GM12875 (cell line): ENCODE measurements around the gene FN1.
"Not testable (repeated sequence)": the region's sequence is repeated elsewhere in the genome, so short reads cannot be mapped to it uniquely, and the experiment has no call there.

ENCODE experiments used
- H3K4me3 ChIP-seq: one replicate; pipeline ENCODE4 v1.5.1; 2011; ENCODE audit warnings: low read depth, low read length, control low read depth
- TF ChIP-seq, protein P1 (sequence below): IDR thresholded peaks from 2 replicates; pipeline ENCODE4 v1.5.1; 2011; ENCODE audit warnings: low read depth, mild to moderate bottlenecking, control low read depth, inconsistent platforms, low read length, moderate library complexity, borderline replicate concordance; ENCODE audit not compliant: insufficient read depth

FN1 gene

DNA sequence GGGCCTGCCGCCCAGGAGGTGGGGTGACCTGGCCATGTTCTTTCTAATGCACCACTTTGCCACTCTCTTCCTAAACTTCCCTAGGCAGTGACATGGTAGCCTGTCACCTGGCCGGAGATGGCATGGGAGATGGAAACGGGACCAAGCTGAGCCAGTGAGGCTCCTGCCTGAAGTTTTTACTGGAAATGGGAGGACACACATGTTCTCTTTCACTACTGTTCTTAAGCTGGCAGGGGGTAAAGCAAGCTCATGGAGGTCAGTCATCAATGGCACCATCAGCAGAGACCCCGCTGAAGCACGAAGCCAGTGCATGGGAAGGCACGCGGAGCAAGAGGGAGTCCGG lies 73.3 kb downstream of the FN1 start:
- TF ChIP-seq, protein P1, sequence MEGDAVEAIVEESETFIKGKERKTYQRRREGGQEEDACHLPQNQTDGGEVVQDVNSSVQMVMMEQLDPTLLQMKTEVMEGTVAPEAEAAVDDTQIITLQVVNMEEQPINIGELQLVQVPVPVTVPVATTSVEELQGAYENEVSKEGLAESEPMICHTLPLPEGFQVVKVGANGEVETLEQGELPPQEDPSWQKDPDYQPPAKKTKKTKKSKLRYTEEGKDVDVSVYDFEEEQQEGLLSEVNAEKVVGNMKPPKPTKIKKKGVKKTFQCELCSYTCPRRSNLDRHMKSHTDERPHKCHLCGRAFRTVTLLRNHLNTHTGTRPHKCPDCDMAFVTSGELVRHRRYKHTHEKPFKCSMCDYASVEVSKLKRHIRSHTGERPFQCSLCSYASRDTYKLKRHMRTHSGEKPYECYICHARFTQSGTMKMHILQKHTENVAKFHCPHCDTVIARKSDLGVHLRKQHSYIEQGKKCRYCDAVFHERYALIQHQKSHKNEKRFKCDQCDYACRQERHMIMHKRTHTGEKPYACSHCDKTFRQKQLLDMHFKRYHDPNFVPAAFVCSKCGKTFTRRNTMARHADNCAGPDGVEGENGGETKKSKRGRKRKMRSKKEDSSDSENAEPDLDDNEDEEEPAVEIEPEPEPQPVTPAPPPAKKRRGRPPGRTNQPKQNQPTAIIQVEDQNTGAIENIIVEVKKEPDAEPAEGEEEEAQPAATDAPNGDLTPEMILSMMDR = no peak
- no peak overlapping the region for H3K4me3 ChIP-seq

DNA sequence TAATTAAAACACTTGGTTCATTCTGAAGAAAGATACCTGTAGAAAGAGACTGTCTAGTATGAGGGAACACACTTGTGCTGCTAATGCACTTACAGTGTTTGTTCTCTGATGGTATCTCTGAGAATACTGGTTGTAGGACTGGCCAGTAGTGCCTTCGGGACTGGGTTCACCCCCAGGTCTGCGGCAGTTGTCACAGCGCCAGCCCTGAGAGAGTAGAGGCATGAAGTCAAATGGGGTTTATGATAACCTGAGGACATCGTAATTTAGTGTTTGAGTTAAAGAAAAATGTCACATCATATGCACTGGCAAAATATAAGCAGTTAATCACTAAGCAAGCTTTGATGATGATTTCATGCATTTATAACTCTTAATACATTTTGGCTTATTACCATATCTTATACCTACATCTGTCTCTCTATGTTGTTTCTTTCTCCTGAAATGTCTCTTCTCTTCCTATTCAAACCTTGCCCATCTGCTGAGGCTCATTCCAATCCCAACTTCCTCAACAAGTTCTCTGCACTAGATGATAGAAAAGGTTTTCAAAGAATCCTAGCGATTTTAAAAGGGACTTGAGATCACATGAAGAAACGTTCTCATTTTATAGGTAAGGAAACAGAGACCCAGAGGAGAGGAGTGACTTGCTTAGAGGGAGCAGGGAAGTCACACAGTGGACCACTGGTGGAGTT lies 73.8 kb downstream of the FN1 start:
- no peak overlapping the region for H3K4me3 ChIP-seq
- TF ChIP-seq, protein P1 = no peak

DNA sequence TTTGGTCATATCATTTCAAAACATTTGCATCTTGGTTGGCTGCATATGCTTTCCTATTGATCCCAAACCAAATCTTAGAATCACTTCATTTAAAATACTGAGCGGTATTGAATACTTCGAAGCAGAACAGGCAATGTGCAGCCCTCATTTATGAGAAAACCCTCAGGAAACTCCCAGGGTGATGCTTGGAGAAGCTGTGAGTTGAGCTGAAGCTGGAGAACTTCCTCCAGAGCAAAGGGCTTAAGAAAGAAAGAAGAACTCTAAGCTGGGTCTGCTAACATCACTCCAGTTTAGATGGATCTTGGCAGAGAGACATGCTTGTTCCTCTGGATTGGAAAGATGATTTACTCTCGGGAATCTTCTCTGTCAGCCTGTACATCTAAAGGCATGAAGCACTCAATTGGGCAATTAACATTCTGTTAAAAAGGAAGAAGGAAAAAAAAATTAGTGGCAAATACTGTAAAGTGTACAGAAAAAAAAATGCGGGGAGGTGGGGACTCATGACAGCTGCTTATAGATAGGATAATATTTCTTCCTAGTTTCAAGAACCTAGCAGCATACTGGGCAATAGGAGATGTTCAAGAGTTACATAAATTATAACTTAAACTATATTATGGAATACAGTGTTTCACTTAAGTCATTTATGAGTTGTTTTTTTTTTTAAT lies 74.5 kb downstream of the FN1 start:
- no peak overlapping the region for H3K4me3 ChIP-seq
- TF ChIP-seq, protein P1 = no peak

DNA sequence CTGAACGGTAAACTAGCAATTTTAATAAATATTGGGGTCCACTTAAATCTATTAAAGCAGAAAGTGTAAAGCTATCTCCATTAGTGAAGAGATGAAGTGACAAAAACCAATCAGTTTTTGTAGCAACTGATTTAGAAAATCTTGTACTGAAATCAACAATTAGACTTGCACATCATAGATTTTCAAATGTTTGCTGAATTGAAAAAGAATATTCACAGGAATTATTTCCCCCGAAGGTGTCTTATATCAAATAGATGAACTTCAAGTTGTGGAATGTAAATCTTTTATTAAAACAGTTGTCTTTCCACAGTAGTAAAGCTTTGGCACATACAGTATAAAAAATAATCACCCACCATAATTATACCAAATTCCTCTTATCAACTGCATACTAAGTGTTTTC lies 75.3 kb downstream of the FN1 start:
- TF ChIP-seq, protein P1 = no peak
- no peak overlapping the region for H3K4me3 ChIP-seq

DNA sequence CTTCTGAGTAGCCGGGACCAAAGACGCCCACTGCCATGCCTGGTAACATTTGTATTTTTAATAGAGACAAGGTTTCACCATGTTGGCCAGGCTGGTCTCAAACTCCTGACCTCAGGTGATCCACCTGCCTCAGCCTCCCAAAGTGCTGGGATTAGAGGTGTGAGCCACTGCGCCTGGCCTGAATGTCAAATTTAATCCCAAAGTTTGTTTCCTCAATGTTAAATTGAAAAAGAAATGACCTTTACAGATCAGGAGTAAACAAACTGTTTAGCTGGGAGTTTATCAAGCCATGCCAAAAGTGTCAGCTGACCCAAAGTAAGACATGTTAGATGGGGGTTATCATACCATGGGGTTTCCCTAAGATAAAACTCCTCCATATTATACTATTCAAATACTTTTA lies 75.8 kb downstream of the FN1 start:
- H3K4me3 ChIP-seq = not testable (repeated sequence)

DNA sequence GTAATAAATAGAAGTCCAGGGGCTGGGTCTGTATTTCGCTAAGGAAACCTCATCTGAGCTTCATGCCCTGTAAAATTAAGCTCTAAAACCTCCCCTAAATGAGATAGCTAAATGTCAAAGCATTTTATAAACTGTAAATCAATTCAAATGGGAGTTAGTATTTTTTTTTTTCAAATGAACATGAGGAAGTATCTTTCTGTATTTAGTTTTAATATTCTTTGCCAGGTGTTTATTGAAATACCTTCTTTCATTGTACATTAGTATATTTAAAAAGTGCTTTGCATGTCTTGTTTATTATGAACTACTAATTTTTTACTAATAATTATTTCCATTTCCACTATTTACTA lies 76.3 kb downstream of the FN1 start:
- TF ChIP-seq, protein P1 = no peak
- H3K4me3 ChIP-seq = no peak overlapping the region

DNA sequence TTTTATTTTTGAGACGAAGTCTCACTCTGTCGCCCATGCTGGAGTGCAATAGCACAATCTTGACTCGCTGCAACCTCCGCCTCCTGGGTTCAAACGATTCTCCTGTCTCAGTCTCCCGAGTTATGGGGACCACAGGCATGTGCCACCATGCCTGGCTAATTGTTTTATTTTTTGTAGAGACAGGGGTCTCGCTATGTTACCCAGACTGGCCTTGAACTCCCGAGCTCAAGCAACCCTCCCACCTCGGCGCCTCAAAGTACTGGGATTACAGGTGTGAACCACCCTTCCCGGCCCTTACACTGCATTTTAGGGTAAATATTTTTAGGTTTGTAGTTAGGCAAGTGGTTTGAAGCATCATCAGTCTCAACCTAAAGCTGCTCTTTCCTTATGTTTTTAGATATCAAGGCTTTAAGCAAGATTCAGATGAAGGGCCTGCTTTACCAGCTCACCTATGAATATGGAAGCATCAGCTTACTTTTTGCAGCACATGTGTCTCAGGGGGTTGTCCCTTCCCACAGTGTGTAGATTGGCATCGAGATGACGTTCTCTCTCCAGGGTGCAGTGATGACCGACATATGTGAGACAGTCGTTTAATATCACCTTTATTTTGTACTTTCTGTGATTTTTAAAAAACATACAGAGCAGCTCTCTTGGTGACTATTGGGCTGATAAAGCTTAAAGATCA lies 76.8 kb downstream of the FN1 start:
- TF ChIP-seq, protein P1 = no peak
- H3K4me3 ChIP-seq = no peak overlapping the region
